Measurements from ENCODE around the gene SPRR1B. TPM values are rescaled to one million over a fixed set of nuclear protein-coding genes. Genes with fewer than 3 reads are reported as not detected.

Gene SPRR1B
- total RNA-seq, 2 donors from 2014 or later = not detected

DNA sequence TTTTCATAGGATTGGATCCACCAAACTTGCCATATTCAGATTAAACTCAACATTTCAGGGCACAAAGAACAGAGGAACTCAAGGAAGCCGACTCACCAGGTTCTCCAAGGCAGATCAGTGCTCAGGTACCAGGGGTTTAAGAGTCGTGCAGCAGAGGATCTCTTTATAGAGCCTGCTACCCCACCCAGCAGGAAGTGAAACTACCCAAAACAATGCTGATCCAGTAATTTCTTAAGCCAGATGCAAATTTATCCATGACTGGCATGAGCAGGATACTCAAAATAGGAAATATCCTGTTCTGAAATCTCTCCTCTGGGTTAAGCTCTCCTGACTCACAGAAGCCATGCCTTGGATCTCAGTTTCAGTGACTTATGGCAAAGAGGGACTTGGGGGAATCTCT lies 26.4 kb downstream of the SPRR1B start, which contains the start of gene SPRR2A:
Gene SPRR2A (minus strand): TSS at position 138 of the 400 bp plus-strand sequence. CDS start 777 bp downstream, outside the sequence.
- Histone ChIP-seq H3K9me3 (no peaks in the 10 kb centered on the region), H3K27me3 (no peaks in the 10 kb centered on the region), H3K4me3 (no peak within 1 kb of the TSS), H3K4me1 (peaks cover 5% of the 10 kb centered on the region), H3K36me3 (replicated peaks in 1 of 2; ENCODE audit: insufficient read depth in 1 of 2, low read depth in 2 of 2) (no peaks in the 10 kb centered on the region), H3K27ac (no peak within 1 kb of the TSS)
- DNase-seq (no peak), ATAC-seq (no peak)
- TF ChIP-seq, protein P1, sequence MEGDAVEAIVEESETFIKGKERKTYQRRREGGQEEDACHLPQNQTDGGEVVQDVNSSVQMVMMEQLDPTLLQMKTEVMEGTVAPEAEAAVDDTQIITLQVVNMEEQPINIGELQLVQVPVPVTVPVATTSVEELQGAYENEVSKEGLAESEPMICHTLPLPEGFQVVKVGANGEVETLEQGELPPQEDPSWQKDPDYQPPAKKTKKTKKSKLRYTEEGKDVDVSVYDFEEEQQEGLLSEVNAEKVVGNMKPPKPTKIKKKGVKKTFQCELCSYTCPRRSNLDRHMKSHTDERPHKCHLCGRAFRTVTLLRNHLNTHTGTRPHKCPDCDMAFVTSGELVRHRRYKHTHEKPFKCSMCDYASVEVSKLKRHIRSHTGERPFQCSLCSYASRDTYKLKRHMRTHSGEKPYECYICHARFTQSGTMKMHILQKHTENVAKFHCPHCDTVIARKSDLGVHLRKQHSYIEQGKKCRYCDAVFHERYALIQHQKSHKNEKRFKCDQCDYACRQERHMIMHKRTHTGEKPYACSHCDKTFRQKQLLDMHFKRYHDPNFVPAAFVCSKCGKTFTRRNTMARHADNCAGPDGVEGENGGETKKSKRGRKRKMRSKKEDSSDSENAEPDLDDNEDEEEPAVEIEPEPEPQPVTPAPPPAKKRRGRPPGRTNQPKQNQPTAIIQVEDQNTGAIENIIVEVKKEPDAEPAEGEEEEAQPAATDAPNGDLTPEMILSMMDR (IDR thresholded peaks at IDR 0.05) = no peak
- no peak for TF ChIP-seq POLR2A (IDR thresholded peaks at IDR 0.05)
- 56 to 83% methylated on average over 2 of the region's 2 CpGs for WGBS, 2 donors
- intact Hi-C loops (cut with DNase I) = no loop called here

- H3K9me3 ChIP-seq = no peaks in the 10 kb centered on the region
- no peak overlapping the region for H3K27ac ChIP-seq
- DNase-seq (no peak), ATAC-seq (no peak)
- H3K4me1 ChIP-seq = peaks cover 5% of the 10 kb centered on the region
- 63 to 67% methylated on average over 2 of the region's 2 CpGs for WGBS, 2 donors
- no peaks in the 10 kb centered on the region for H3K36me3 ChIP-seq (replicated peaks in 1 of 2; ENCODE audit: insufficient read depth in 1 of 2, low read depth in 2 of 2)
- no peak for TF ChIP-seq POLR2A (IDR thresholded peaks at IDR 0.05)
- TF ChIP-seq, protein P1 (IDR thresholded peaks at IDR 0.05) = no peak
- intact Hi-C loops (cut with DNase I) = no loop called here
- no peak overlapping the region for H3K4me3 ChIP-seq
- H3K27me3 ChIP-seq = no peaks in the 10 kb centered on the region
Observed at GRCh38 chr1:153058154-153058553, 27.2 kb downstream of the SPRR1B start.

DNA sequence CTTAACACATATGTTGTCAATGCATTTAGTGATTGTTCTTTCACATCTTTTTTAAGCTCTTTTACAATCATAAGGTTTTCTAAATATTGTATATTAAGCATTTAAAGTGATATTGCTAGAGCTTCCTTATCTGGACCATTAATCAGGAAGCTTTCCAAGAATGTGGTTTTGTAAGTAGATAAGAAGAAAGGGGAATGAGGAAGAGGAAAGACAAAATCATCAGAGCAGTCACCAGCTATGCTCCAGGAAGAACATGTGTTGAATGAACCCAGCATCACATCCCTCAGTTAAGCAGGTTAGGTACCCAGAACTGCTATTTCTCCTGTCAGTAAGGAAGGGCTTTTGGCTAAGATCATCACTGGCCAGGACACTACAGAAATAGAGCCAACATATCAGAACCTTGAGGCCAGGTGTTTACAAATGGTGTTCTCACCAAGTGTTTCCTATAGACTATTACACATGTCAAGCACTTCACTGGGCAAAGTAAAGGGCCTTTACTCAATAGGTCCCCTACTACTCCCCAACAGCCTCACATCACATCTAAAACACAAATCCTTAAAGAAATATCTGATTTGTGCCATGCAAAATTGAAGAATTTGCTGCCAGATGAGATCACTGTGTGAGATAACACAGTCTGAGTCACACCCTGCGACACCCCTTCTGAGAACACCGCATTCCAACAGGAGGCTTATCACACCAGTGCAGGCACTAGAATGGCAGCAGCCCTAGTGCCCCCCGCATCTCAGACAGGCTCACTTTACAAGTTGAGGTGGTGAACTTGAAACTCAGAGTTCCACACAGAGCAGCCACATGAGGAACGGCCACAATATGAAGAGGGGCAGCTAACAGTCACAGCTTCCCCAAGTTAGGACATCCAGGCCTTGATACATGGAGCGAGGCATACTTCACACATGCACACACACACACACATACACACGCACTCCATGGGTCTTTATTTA lies 28.1 kb downstream of the SPRR1B start:
- Histone ChIP-seq H3K9me3 (no peaks in the 10 kb centered on the region), H3K4me1 (peaks cover 5% of the 10 kb centered on the region), H3K36me3 (replicated peaks in 1 of 2; ENCODE audit: insufficient read depth in 1 of 2, low read depth in 2 of 2) (no peaks in the 10 kb centered on the region), H3K27me3 (no peaks in the 10 kb centered on the region), H3K27ac (peak overlapping the region in 2 of 4 donors; percentile 39 to 45), H3K4me3 (no peak overlapping the region)
- no peak for TF ChIP-seq POLR2A (IDR thresholded peaks at IDR 0.05)
- TF ChIP-seq, protein P1 (IDR thresholded peaks at IDR 0.05) = no peak
- DNase-seq (peak in 1 of 4 donors; percentile 3), ATAC-seq (peak; percentile 75)
- intact Hi-C loops (cut with DNase I) = no loop called here
- WGBS, 2 donors = 65 to 70% methylated on average over 6 of the region's 6 CpGs

DNA sequence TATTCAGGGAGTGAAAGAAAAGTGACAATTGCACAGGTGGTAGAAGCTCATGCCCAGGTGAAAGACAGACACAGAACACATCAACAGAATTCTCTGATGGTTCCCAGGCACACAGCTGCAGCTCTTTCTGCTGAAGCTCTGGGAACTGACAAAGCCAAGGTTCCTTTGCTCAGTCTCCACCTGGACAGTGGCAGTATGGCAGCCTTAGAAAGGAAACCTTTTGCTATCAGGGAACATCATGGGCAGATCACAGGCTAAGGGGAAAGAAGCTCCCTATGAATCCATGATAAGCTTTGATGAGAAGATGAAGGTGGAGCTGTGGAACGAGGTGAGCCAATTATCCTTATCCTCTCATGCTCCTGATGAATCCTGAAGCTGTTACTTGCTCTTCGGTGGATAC lies 39.2 kb downstream of the SPRR1B start:
- no peak for DNase-seq
- Histone ChIP-seq H3K9me3 (no peaks in the 10 kb centered on the region), H3K4me1 (no peaks in the 10 kb centered on the region), H3K27me3 (no peaks in the 10 kb centered on the region), H3K36me3 (replicated peaks in 1 of 2; ENCODE audit: insufficient read depth in 1 of 2, low read depth in 2 of 2) (no peaks in the 10 kb centered on the region), H3K27ac (no peak overlapping the region), H3K4me3 (no peak overlapping the region)
- 36 to 53% methylated on average over 2 of the region's 2 CpGs for WGBS, 2 donors
- ATAC-seq = no peak
- TF ChIP-seq POLR2A (IDR thresholded peaks at IDR 0.05) = no peak
- TF ChIP-seq, protein P1 (IDR thresholded peaks at IDR 0.05) = no peak
- intact Hi-C loops (cut with DNase I) = no loop called here

All from body of pancreas (tissue), 4 donors.